Gastroesophageal sphincter (tissue), 4 donors: ENCODE measurements around the gene MYT1. TPM values are rescaled to one million over a fixed set of nuclear protein-coding genes. Genes with fewer than 3 reads are reported as not detected.
"Not testable (repeated sequence)": the region's sequence is repeated elsewhere in the genome, so short reads cannot be mapped to it uniquely, and the experiment has no call there.

Source experiments
- ATAC-seq: fragments of 150-250 bp; one replicate; pipeline ENCODE4 v1.9.1; 2016; ENCODE audit warnings: mild to moderate bottlenecking, moderate library complexity
- H3K27ac ChIP-seq, 4 donors: fragments of 200-600 bp; sonication (generic) in 3 of 4; 1 replicate in 3 of 4; 2 replicates in 1 of 4; pipeline ENCODE4 v1.5.1; 2016 to 2019
- H3K27me3 ChIP-seq: fragments of 200-600 bp; sonication (generic); one replicate; pipeline ENCODE4 v1.5.1; 2019
- H3K36me3 ChIP-seq, 2 donors: fragments of 200-600 bp; sonication (generic); one replicate each; pipeline ENCODE4 v1.5.1; 2019; ENCODE audit warnings: control low read depth in 1 of 2
- H3K4me1 ChIP-seq, 3 donors: fragments of 200-600 bp; sonication (generic); 1 replicate in 2 of 3; 2 replicates in 1 of 3; pipeline ENCODE4 v1.5.1; 2016 to 2019; ENCODE audit warnings: control low read depth in 2 of 3
- H3K4me3 ChIP-seq, 2 donors: fragments of 200-600 bp; sonication (generic); one replicate each; pipeline ENCODE4 v1.5.1; 2019; ENCODE audit warnings: mild to moderate bottlenecking in 1 of 2, moderate library complexity in 1 of 2
- H3K9me3 ChIP-seq, 3 donors: fragments of 200-600 bp; sonication (generic); one replicate each; pipeline ENCODE4 v1.5.1; 2017 to 2019; ENCODE audit warnings: control low read depth in 2 of 3
- WGBS, 2 donors: methylation state at CpG; one replicate each; pipeline ENCODE4 v1.1.5; 2018; ENCODE audit warnings: low coverage in 1 of 2; 5-methylcytosine and 5-hydroxymethylcytosine counted together
- small RNA-seq, 4 donors: library from RNA; depleted of rRNA; stranded (forward); fragments of <200 nt; gene quantifications; one replicate each; pipeline ENCODE3, GENCODE V24; 2016
- total RNA-seq, 4 donors: library from RNA; depleted of rRNA; stranded (reverse); fragments of >200 nt; gene quantifications; one replicate each; pipeline ENCODE4 v1.1.0, GENCODE V29; 2016
- TF ChIP-seq, protein P1 (sequence below), 4 experiments: fragments of 200-600 bp in 2 of 4; fragments of 450-650 bp in 2 of 4; sonication (generic) in 1 of 4; IDR thresholded peaks; one replicate each; pipeline ENCODE4 v1.5.1; 2017 to 2019; ENCODE audit warnings: antibody characterized with exemption in 4 of 4, mild to moderate bottlenecking in 2 of 4, moderate library complexity in 2 of 4

MYT1 gene
- total RNA-seq, 4 donors from 2014 or later: 0.04 to 0.27 TPM; not detected in 2

DNA sequence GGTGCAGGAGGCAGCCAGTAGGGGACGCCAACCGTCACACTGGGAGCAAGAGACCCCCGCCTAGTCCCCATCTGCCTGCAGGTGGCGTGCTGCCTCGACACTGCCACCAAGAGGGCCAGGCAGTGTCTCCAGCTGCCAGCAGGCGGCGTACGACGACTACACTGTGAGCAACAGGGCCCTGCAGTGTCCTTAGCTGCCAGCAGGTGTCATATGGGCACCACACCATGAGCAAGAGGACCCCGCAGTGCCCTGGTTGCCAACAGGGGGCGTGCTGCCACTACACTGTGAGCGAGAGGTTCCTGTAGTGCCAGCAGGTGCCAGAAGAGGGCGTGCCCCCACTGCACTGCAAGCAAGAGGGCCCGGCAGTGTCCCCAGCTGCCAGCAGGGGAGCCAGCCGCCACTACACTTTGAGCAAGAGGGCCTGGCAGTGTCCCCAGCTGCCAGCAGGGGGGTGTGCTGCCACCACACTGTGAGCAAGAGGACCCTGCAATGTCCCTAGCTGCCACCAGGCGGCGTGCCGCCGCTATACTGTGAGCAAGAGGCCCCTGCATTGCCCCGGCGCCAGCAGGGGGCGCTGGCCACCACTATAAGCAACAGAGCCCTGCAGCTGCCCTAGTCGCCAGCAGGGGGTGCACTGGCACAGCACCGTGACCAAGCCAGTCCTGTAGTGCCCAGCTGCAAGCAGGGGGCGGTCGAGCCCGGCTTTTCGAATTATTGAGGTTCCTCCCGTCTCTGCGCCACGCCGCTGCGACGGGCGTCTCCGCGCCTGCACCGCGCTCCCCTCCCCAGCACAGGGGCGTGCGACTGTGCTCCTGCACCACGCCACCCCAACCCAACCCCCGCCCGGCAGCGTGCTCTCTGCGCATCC, 121.6 kb downstream of the MYT1 start:
- ATAC-seq, H3K4me3 ChIP-seq, H3K27me3 ChIP-seq, H3K27ac ChIP-seq, H3K4me1 ChIP-seq, H3K36me3 ChIP-seq, H3K9me3 ChIP-seq: not testable (repeated sequence)
- TF ChIP-seq, protein P1, sequence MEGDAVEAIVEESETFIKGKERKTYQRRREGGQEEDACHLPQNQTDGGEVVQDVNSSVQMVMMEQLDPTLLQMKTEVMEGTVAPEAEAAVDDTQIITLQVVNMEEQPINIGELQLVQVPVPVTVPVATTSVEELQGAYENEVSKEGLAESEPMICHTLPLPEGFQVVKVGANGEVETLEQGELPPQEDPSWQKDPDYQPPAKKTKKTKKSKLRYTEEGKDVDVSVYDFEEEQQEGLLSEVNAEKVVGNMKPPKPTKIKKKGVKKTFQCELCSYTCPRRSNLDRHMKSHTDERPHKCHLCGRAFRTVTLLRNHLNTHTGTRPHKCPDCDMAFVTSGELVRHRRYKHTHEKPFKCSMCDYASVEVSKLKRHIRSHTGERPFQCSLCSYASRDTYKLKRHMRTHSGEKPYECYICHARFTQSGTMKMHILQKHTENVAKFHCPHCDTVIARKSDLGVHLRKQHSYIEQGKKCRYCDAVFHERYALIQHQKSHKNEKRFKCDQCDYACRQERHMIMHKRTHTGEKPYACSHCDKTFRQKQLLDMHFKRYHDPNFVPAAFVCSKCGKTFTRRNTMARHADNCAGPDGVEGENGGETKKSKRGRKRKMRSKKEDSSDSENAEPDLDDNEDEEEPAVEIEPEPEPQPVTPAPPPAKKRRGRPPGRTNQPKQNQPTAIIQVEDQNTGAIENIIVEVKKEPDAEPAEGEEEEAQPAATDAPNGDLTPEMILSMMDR (IDR thresholded peaks at IDR 0.05): peak; percentile 28 to 66 (median 58)
- WGBS, 2 donors: 80% methylated on average over 1 of the region's 46 CpGs; no CpG with 5 or more reads in 1 of the 2 donors

DNA sequence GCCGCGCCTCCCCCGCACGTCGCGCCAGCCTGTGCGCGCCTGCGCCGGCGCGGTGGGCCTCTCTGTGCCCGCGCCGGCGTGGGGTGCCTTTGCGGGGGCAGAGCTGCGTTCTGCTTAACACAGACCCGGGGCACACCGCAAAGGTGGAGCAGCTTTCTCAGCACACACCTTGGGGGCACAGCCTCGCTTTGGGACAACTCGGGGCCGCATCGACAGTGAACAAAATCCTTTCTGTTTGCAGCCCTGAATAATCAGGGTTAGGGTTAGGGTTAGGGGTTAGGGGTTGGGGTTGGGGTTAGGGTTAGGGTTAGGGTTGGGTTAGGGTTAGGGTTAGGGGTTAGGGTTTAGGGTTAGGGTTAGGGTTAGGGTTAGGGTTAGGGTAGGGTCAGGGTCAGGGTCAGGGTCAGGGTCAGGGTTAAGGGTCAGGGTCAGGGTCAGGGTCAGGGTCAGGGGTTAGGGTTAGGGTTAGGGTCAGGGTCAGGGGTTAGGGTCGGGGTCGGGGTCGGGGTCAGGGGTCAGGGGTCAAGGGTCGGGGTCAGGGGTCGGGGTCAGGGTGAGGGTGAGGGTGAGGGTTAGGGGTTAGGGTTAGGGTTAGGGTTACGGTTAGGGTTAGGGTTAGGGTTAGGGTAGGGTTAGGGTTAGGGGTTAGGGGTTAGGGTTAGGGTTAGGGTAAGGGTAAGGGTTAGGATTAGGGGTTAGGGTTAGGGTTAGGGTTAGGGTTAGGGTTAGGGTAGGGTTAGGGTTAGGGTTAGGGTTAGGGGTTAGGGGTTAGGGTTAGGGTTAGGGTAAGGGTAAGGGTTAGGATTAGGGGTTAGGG, 122.4 kb downstream of the MYT1 start:
- 60% methylated on average over 2 of the region's 30 CpGs; no CpG with 5 or more reads in 1 of the 2 donors for WGBS, 2 donors
- H3K27me3 ChIP-seq, ATAC-seq, H3K4me3 ChIP-seq, H3K27ac ChIP-seq, H3K36me3 ChIP-seq, H3K9me3 ChIP-seq, H3K4me1 ChIP-seq: not testable (repeated sequence)

DNA sequence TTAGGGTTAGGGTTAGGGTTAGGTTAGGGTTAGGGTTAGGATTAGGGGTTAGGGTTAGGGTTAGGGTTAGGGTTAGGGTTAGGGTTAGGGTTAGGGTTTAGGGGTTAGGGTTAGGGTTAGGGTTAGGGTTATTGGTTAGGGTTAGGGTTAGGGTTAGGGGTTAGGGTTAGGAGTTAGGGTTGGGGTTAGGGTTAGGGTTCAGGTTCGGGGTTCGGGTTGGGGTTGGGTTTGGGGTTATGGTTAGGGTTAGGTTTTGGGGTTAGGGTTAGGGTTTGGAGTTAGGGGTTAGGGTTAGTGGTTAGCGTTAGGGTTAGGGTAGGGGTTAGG, 123.0 kb downstream of the MYT1 start:
- not testable (repeated sequence) for H3K9me3 ChIP-seq, ATAC-seq, H3K36me3 ChIP-seq, H3K4me1 ChIP-seq, H3K27me3 ChIP-seq, H3K4me3 ChIP-seq, H3K27ac ChIP-seq
- WGBS, 2 donors: 100% methylated on average over 2 of the region's 3 CpGs; no CpG with 5 or more reads in 1 of the 2 donors

Small RNA genes lying within 50 kb of the gene (small RNA-seq; reads per million reads assigned to genes)
- gene AL137028.2: 0 reads per million in 4 donors

Other genes starting within 250 kb of the MYT1 start
- gene UCKL1, start 208.0 kb upstream of the MYT1 start, total RNA-seq: 10 to 100 TPM; 19.8 to 27.7 (median 22.6) TPM
- gene ZNF512B, start 194.5 kb upstream of the MYT1 start, total RNA-seq: 10 to 100 TPM in 2 of 4 donors, 1 to 10 TPM in 2; 9.0 to 13.8 (median 10.0) TPM
- gene SAMD10, start 184.8 kb upstream of the MYT1 start, total RNA-seq: 1 to 10 TPM in 2 of 4 donors, under 1 TPM in 2; 0.62 to 4.6 (median 1.9) TPM
- gene PRPF6, start 183.3 kb upstream of the MYT1 start, total RNA-seq: 10 to 100 TPM; 53.7 to 73.0 (median 67.6) TPM
- gene C20orf204, start 128.3 kb upstream of the MYT1 start, total RNA-seq: 1 to 10 TPM in 1 of 4 donors, under 1 TPM in 2, not detected in 1; 0.40 to 1.6 (median 0.58) TPM
- gene SOX18, start 114.8 kb upstream of the MYT1 start, total RNA-seq: 10 to 100 TPM in 1 of 4 donors, 1 to 10 TPM in 3; 4.4 to 13.3 (median 7.1) TPM
- 10 to 100 TPM; 28.1 to 39.7 (median 33.6) TPM for gene TCEA2, start 101.3 kb upstream of the MYT1 start, total RNA-seq
- 10 to 100 TPM in 2 of 4 donors, 1 to 10 TPM in 2; 3.4 to 16.0 (median 10.5) TPM for gene RGS19, start 84.9 kb upstream of the MYT1 start, total RNA-seq
- gene OPRL1, start 84.4 kb upstream of the MYT1 start, total RNA-seq: 1 to 10 TPM in 1 of 4 donors, under 1 TPM in 3; 0.50 to 1.1 (median 0.66) TPM
- under 1 TPM in 1 of 4 donors, not detected in 3; 0.81 TPM for gene LKAAEAR1, start 80.1 kb upstream of the MYT1 start, total RNA-seq
- not detected for gene NPBWR2, start 56.9 kb upstream of the MYT1 start, total RNA-seq
- 10 to 100 TPM; 46.0 to 70.0 (median 48.1) TPM for gene PCMTD2, start 91.3 kb downstream of the MYT1 start, total RNA-seq